SK-N-SH (cell line): Measurements from ENCODE around the gene KDM2A. TPM values are rescaled to one million over a fixed set of nuclear protein-coding genes. Genes with fewer than 3 reads are reported as not detected.

Experiments
- CTCF ChIA-PET: fragments of 300-600, 350-600 bp; formaldehyde crosslinking; extraction: SDS; loops from one replicate; lab custom pipeline; 2021; lab: Yijun Ruan, JAX
- POLR2A ChIA-PET: fragments of 350-600 bp; sonication (Branson Sonifier 250); formaldehyde crosslinking; extraction: SDS; loops from one replicate; lab custom pipeline; 2020; ENCODE audit warnings: antibody characterized with exemption, inconsistent platforms; lab: Yijun Ruan, JAX
- DNase-seq: peaks from one replicate; pipeline ENCODE4 v3.0.0; 2012
- H2AFZ ChIP-seq: fragments of 200-600 bp; sonication (generic); 2 replicates; pipeline ENCODE4 v1.8.1; 2016; ENCODE audit warnings: antibody characterized with exemption, mild to moderate bottlenecking, low read depth
- H3F3A ChIP-seq: fragments of 200-600 bp; sonication (generic); replicated peaks from 2 replicates; pipeline ENCODE3; 2016; ENCODE audit warnings: antibody characterized with exemption, mild to moderate bottlenecking; ENCODE audit not compliant: insufficient read depth
- H3K27ac ChIP-seq, 2 experiments: fragments of 200-500 bp in 1 of 2; fragments of 200-600 bp in 1 of 2; sonication (Bioruptor generic) in 1 of 2; sonication (generic), shearing (Covaris generic) in 1 of 2; 2 replicates each; pipeline versions ENCODE4 v1.5.1 to v1.6.1; 2014 to 2016; ENCODE audit warnings: low read depth in 2 of 2, inconsistent platforms in 1 of 2, low read length in 1 of 2, mild to moderate bottlenecking in 1 of 2, mixed read lengths in 1 of 2
- H3K27me3 ChIP-seq: fragments of 200-600 bp; sonication (generic), shearing (Covaris generic); 2 replicates; pipeline ENCODE4 v1.6.1; 2016; ENCODE audit warnings: mixed run types; ENCODE audit not compliant: insufficient read depth
- H3K36me3 ChIP-seq, 2 experiments: fragments of 200-500 bp in 1 of 2; fragments of 200-600 bp in 1 of 2; sonication (Bioruptor generic) in 1 of 2; sonication (generic) in 1 of 2; replicated peaks in 1 of 2; 2 replicates each; pipeline versions ENCODE3 to v1.5.1; 2014 to 2016; ENCODE audit warnings: low read length in 1 of 2, mild to moderate bottlenecking in 1 of 2; ENCODE audit not compliant: insufficient read depth in 2 of 2, control insufficient read depth in 1 of 2
- H3K4me1 ChIP-seq, 2 experiments: fragments of 200-500 bp in 1 of 2; fragments of 200-600 bp in 1 of 2; sonication (Bioruptor generic) in 1 of 2; sonication (generic), shearing (Covaris generic) in 1 of 2; 2 replicates each; pipeline versions ENCODE4 v1.5.1 to v1.6.1; 2014 to 2016; ENCODE audit warnings: low read depth in 1 of 2, low read length in 1 of 2, mixed run types in 1 of 2; ENCODE audit not compliant: insufficient read depth in 2 of 2, control insufficient read depth in 1 of 2
- H3K4me2 ChIP-seq: fragments of 200-600 bp; sonication (generic), shearing (Covaris generic); 2 replicates; pipeline ENCODE4 v1.6.1; 2017; ENCODE audit warnings: mixed run types
- H3K4me3 ChIP-seq, 2 experiments: fragments of 200-500 bp in 1 of 2; fragments of 200-600 bp in 1 of 2; sonication (Bioruptor generic) in 1 of 2; sonication (generic), shearing (Covaris generic) in 1 of 2; 2 replicates each; pipeline versions ENCODE4 v1.5.1 to v1.8.1; 2014 to 2016; ENCODE audit warnings: low read depth in 2 of 2, inconsistent platforms in 1 of 2, low read length in 1 of 2, mild to moderate bottlenecking in 1 of 2, mixed read lengths in 1 of 2, moderate library complexity in 1 of 2
- H3K79me2 ChIP-seq: fragments of 200-600 bp; sonication (generic); 2 replicates; pipeline ENCODE4 v1.8.1; 2017; ENCODE audit warnings: mild to moderate bottlenecking; ENCODE audit not compliant: insufficient read depth
- H3K9ac ChIP-seq: fragments of 200-600 bp; sonication (generic); 2 replicates; pipeline ENCODE4 v1.6.1; 2017; ENCODE audit warnings: mixed run types
- H3K9me2 ChIP-seq: fragments of 200-600 bp; sonication (generic); 2 replicates; pipeline ENCODE4 v1.6.1; 2017; ENCODE audit warnings: mixed run types
- H3K9me3 ChIP-seq: fragments of 200-600 bp; sonication (generic); 2 replicates; pipeline ENCODE4 v1.6.1; 2017; ENCODE audit warnings: mixed run types, mild to moderate bottlenecking, moderate library complexity
- H4K20me1 ChIP-seq: fragments of 200-600 bp; sonication (generic); 2 replicates; pipeline ENCODE4 v1.6.1; 2017; ENCODE audit warnings: mild to moderate bottlenecking, mixed run types; ENCODE audit not compliant: insufficient read depth
- CHD2 ChIP-seq: fragments of 150-350 bp; IDR thresholded peaks from 2 replicates; pipeline ENCODE4 v1.6.1; 2018; ENCODE audit warnings: low read length; ENCODE audit not compliant: partially characterized antibody
- CTCF ChIP-seq: fragments of 200-600 bp; sonication (generic); IDR thresholded peaks from 2 replicates; pipeline ENCODE4 v1.6.1; 2017; ENCODE audit warnings: antibody characterized with exemption, mild to moderate bottlenecking, moderate library complexity
- EZH2phosphoT487 ChIP-seq: fragments of 200-600 bp; sonication (generic); IDR thresholded peaks from 2 replicates; pipeline ENCODE4 v1.6.1; 2017; ENCODE audit warnings: low read depth, mixed run types, mild to moderate bottlenecking, antibody characterized with exemption, moderate library complexity, borderline replicate concordance
- FOXJ3 ChIP-seq: sonication (generic); formaldehyde crosslinking; IDR thresholded peaks from 2 replicates; pipeline ENCODE4 v1.5.1; 2020; ENCODE audit warnings: mild to moderate bottlenecking, missing genetic modification reagents
- GABPA ChIP-seq: IDR thresholded peaks from 2 replicates; pipeline ENCODE4 v1.4.0; 2012; ENCODE audit warnings: low read depth, mild to moderate bottlenecking
- GATA2 ChIP-seq: sonication (generic); formaldehyde crosslinking; IDR thresholded peaks from 2 replicates; pipeline ENCODE4 v1.5.0; 2020; ENCODE audit warnings: mild to moderate bottlenecking, missing genetic modification reagents
- IRF3 ChIP-seq: fragments of 150-350 bp; IDR thresholded peaks from 2 replicates; pipeline ENCODE4 v1.6.1; 2016; ENCODE audit warnings: mild to moderate bottlenecking, low read depth, low read length
- MXI1 ChIP-seq: IDR thresholded peaks from 2 replicates; pipeline ENCODE4 v1.6.1; 2012; ENCODE audit warnings: mild to moderate bottlenecking, low read depth, low read length, improper control_type of control experiment
- PBX3 ChIP-seq: IDR thresholded peaks from 2 replicates; pipeline ENCODE4; 2012
- POLR2AphosphoS5 ChIP-seq: IDR thresholded peaks from 2 replicates; pipeline ENCODE4 v1.6.1; 2012; ENCODE audit warnings: low read depth, low read length
- RAD21 ChIP-seq: IDR thresholded peaks from 2 replicates; pipeline ENCODE4 v1.6.1; 2012; ENCODE audit warnings: mild to moderate bottlenecking, low read length
- TEAD4 ChIP-seq: IDR thresholded peaks from 2 replicates; pipeline ENCODE4 v1.4.0; 2012; ENCODE audit warnings: mild to moderate bottlenecking, borderline replicate concordance; ENCODE audit not compliant: insufficient read depth
- WGBS: methylation state at CpG from one replicate; pipeline ENCODE4 v1.1.6; 2017; ENCODE audit warnings: low lambda C conversion rate; 5-methylcytosine and 5-hydroxymethylcytosine counted together
- polyA plus RNA-seq, 3 experiments: library from polyadenylated mRNA; depleted of rRNA; stranded (reverse); fragments of >200 nt; gene quantifications; 2 replicates each; pipeline ENCODE4 v1.2.3, GENCODE V29; 2012

Gene KDM2A
- polyA plus RNA-seq, 1 of the 3 experiments (the other 2 are of a cell fraction), result 28.4 TPM

GRCh38 chr11:67281552-67282150, 162.6 kb downstream of the KDM2A start:
- Histone ChIP-seq H3K9me2 (no peaks in the 10 kb centered on the region), H3K9ac (no peak overlapping the region), H3K9me3 (no peaks in the 10 kb centered on the region), H3K79me2 (no peaks in the 10 kb centered on the region; the same call in 1 of the 2 replicates), H3K4me2 (no peak overlapping the region), H3K4me3 (no peak overlapping the region), H3K27ac (no peak overlapping the region), H4K20me1 (no peaks in the 10 kb centered on the region), H3K4me1 (peaks cover 0 to 4% of the 10 kb centered on the region in 2 experiments; a peak in 2 of 4 replicates), H3F3A (no peaks in the 10 kb centered on the region), H3K36me3 (peaks cover 3 to 61% of the 10 kb centered on the region in 2 experiments), H3K27me3 (no peaks in the 10 kb centered on the region), H2AFZ (no peak overlapping the region)
- POLR2A ChIA-PET, result no interaction called here
- no peak for DNase-seq
- TF ChIP-seq GATA2, result no peak
- TF ChIP-seq RAD21, result no peak
- no peak for TF ChIP-seq FOXJ3 (CRISPR knock-in tag)
- no peak for TF ChIP-seq TEAD4
- TF ChIP-seq MXI1, result no peak
- TF ChIP-seq PBX3, result no peak
- no peak for TF ChIP-seq GABPA
- TF ChIP-seq CHD2, result no peak
- no peak for TF ChIP-seq IRF3
- TF ChIP-seq CTCF, result no peak
- TF ChIP-seq POLR2AphosphoS5, result no peak
- no peak for TF ChIP-seq EZH2phosphoT487
- CTCF ChIA-PET, result interaction anchor here (0.8 to 3.9 kb wide), 5 partner anchors 20 to 1501 kb away, joined by 3 to 20 read pairs (median 7); no protein-coding TSS in a partner anchor
- WGBS, result 87% methylated on average over 8 of the region's 27 CpGs
